NK-92 (cell line): ENCODE measurements around the gene LRRK1.

Source experiments
- DNase-seq: peaks from one replicate; lab custom pipeline; 2025; ENCODE audit not compliant: unreplicated experiment; lab: John Stamatoyannopoulos, UW

LRRK1 gene

GRCh38 chr15:100932676-100933348 lies 13.7 kb downstream of the LRRK1 start:
- no peak for DNase-seq

- no peak for DNase-seq
Observed at GRCh38 chr15:100934166-100934565, 15.0 kb downstream of the LRRK1 start.

GRCh38 chr15:100934726-100935125 lies 15.6 kb downstream of the LRRK1 start:
- no peak for DNase-seq

- no peak for DNase-seq
Observed at GRCh38 chr15:100937171-100937570, 18.0 kb downstream of the LRRK1 start.

- DNase-seq = no peak
Observed at GRCh38 chr15:100939791-100940190, 20.6 kb downstream of the LRRK1 start.

- DNase-seq = no peak
Observed at GRCh38 chr15:100940767-100941379, 21.7 kb downstream of the LRRK1 start.

- no peak for DNase-seq
Observed at GRCh38 chr15:100941536-100941935, 22.4 kb downstream of the LRRK1 start.

GRCh38 chr15:100942656-100943425 lies 23.7 kb downstream of the LRRK1 start:
- no peak for DNase-seq

GRCh38 chr15:100944244-100944895 lies 25.2 kb downstream of the LRRK1 start:
- DNase-seq = no peak

GRCh38 chr15:100944986-100945385 lies 25.8 kb downstream of the LRRK1 start:
- DNase-seq = no peak

- DNase-seq = no peak
Observed at GRCh38 chr15:100947760-100948429, 28.7 kb downstream of the LRRK1 start.

- DNase-seq = no peak
Observed at GRCh38 chr15:100948430-100948762, 29.2 kb downstream of the LRRK1 start.

GRCh38 chr15:100949691-100950090 lies 30.5 kb downstream of the LRRK1 start:
- DNase-seq = no peak

GRCh38 chr15:100951965-100952364 lies 32.8 kb downstream of the LRRK1 start:
- DNase-seq = no peak

GRCh38 chr15:100952566-100952965 lies 33.4 kb downstream of the LRRK1 start:
- DNase-seq = no peak

- DNase-seq = no peak
Observed at GRCh38 chr15:100958326-100959065, 39.3 kb downstream of the LRRK1 start.

- DNase-seq = no peak
Observed at GRCh38 chr15:100959066-100960050, 40.2 kb downstream of the LRRK1 start.

- no peak for DNase-seq
Observed at GRCh38 chr15:100966997-100967396, 47.8 kb downstream of the LRRK1 start.
